Keratinocyte (primary cell): Measurements from ENCODE around the gene CEP170B.

Experiments used
- CTCF ChIP-seq, 3 experiments: IDR thresholded peaks in 1 of 3; conservative IDR thresholded peaks in 1 of 3; optimal IDR thresholded peaks in 1 of 3; 2 replicates in 2 of 3; 3 replicates in 1 of 3; pipeline versions ENCODE3 to v1.5.1; 2011; ENCODE audit warnings: low read length in 3 of 3, mild to moderate bottlenecking in 3 of 3, moderate library complexity in 2 of 3, control low read depth in 1 of 3, inconsistent platforms in 1 of 3; ENCODE audit not compliant: insufficient read depth in 2 of 3; ENCODE audit errors: extremely low read depth in 1 of 3
- EZH2 ChIP-seq: IDR thresholded peaks from one replicate; pipeline ENCODE4 v1.6.1; 2012; ENCODE audit warnings: inconsistent platforms, mild to moderate bottlenecking, low read length, moderate library complexity

DNA sequence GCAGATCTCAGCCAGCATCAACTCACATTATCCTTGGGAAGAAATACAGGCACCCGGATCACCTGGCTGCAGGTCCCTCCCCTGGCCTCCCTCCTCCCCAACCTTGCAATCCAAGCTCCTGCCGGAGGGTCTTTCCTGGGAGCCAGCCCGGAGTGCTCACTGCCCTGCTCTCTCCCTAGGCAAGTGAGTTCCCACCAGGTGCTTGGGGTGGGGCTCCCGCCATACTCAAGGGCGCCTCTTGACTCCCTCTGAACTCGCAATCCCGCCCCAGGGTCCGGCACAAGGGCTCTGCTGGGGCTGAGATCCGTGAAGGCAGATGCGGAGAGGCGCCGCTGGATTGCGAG is 1.2 kb upstream of the CEP170B start:
- TF ChIP-seq CTCF (optimal IDR thresholded peaks at IDR 0.05 in 1 of 3, IDR thresholded peaks at IDR 0.05 in 1 of 3, conservative IDR thresholded peaks at IDR 0.05 in 1 of 3; ENCODE audit: extremely low read depth in 1 of 3, insufficient read depth in 2 of 3, low read length in 3 of 3) (no peak), EZH2 (no peak)
